IPS DF 4.7 (cell line): ENCODE measurements around the gene IGHMBP2.

Source experiments
- DNase-seq: peaks from one replicate; pipeline ENCODE4 v3.0.0-alpha.2; 2013; ENCODE audit warnings: low spot score; ENCODE audit errors: extremely low read depth

Gene IGHMBP2

GRCh38 chr11:68980776-68981065 lies 77.0 kb downstream of the IGHMBP2 start, which contains the start of gene MRGPRD:
MRGPRD (minus strand) TSS chr11:68980986; CDS start chr11:68980986, 0 bp downstream.
- DNase-seq, result no peak

DNA sequence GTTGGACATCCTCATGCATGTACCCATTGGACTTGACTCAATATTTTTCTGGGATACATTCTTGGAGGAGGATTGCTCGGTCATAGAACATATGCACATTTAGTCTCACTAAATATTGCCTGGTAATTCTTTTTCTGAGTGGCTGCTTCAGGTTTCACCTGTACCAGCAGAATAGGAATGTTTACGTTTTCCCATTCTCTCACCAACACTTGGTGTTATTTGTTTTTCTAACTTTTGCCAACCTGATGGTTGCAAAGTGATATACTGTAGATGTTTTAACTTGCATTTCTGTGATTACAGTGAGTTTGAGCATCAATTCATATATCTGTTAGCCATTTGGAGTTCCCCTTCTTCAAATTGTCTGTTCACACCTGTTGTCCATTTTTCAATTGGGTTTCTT lies 78.4 kb downstream of the IGHMBP2 start:
- no peak for DNase-seq

GRCh38 chr11:68983801-68984200 lies 80.1 kb downstream of the IGHMBP2 start:
- DNase-seq, result no peak

DNA sequence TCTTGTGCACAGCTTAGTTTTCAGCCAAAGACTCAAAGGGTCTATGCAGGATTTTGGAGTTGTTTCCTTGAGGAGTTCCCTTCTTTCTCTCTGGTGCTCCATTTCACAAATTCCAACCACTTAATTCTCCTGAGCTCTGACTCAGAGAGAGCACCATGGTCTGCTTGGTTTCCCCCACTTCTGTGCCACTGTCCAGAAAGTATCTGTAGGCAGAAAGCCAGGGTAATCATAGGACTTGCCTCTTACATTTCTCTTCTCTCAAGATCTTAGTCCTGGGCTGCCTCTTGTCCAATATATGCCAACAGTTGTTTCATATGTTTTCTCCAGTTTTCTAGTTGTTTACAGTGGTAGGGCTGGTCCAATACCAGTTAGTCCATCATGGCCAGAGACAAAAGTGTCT lies 83.5 kb downstream of the IGHMBP2 start:
- no peak for DNase-seq

DNA sequence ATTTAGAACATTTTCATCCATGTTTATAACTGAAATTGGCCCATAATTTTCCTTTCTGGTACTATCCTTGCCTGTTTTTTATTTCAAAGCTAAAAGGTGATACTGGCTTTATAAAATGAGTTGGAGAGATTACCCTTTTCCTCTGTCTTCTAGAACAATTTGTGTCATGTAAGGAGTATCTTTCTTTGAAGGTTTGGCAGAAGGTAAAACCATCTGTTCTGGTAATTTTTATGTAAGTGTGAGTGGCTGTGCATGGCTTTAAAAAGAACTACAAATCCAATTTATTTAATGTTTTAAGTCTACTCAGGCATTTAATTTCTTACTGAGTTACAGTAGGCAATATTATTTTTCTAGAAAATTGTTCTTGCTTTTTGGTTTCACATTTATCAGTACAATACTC lies 84.8 kb downstream of the IGHMBP2 start:
- DNase-seq, result no peak
